ENCODE results near the gene GZMM. TPM values are rescaled to one million over a fixed set of nuclear protein-coding genes. Genes with fewer than 3 reads are reported as not detected.
"Not testable (repeated sequence)": the region's sequence is repeated elsewhere in the genome, so short reads cannot be mapped to it uniquely, and the experiment has no call there.

GZMM gene
- total RNA-seq, 2 experiments from 2014 or later = 20.7 TPM

DNA sequence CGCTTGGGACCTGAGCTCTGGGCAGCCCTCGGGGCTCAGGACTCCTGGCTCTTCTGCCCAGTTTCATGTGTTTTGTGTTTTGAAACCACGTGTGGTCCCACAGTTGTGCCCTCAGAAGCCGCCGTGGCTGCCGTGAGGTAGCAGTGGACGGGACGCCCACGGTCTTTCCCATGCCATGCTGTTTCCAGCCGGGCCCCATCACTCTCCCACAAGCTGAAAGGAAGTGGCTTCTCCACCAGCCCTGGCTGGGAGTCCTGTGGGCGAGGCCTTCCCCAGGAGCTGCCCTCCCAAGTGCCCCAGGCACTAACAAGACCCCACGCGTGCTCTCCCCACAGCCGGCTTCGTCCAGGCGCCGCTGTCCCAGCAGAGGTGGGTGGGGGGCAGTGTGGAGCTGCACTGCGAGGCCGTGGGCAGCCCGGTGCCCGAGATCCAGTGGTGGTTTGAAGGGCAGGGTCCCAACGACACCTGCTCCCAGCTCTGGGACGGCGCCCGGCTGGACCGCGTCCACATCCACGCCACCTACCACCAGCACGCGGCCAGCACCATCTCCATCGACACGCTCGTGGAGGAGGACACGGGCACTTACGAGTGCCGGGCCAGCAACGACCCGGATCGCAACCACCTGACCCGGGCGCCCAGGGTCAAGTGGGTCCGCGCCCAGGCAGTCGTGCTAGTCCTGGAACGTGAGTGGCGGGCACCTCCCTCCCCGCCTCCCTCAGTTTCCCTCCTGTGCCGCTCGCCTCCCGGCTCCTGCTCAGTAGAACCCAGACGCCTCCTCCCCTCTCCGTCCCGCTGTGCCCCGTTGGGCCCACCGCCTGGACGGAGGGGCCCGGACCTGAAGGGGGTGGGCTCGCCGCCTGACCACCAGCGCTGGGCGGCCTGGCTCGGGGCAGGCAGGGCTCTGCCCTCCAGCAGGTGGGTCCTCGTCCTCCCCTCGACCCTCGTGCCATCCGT is 33.9 kb downstream of the GZMM start:
- Mint-ChIP-seq H3K27ac (no peak overlapping the region), H3K9me3 (no peaks in the 10 kb centered on the region), H3K36me3 (ENCODE audit: low read depth) (no peaks in the 10 kb centered on the region), H3K4me1 (ENCODE audit: low read depth) (peaks cover 25% of the 10 kb centered on the region), H3K27me3 (ENCODE audit: low read depth) (no peaks in the 10 kb centered on the region), H3K4me3 (no peak overlapping the region)
- CTCF ChIA-PET = no interaction called here
- intact Hi-C loops (cut with micrococcal nuclease) = no loop called here
- DNase-seq = no peak

DNA sequence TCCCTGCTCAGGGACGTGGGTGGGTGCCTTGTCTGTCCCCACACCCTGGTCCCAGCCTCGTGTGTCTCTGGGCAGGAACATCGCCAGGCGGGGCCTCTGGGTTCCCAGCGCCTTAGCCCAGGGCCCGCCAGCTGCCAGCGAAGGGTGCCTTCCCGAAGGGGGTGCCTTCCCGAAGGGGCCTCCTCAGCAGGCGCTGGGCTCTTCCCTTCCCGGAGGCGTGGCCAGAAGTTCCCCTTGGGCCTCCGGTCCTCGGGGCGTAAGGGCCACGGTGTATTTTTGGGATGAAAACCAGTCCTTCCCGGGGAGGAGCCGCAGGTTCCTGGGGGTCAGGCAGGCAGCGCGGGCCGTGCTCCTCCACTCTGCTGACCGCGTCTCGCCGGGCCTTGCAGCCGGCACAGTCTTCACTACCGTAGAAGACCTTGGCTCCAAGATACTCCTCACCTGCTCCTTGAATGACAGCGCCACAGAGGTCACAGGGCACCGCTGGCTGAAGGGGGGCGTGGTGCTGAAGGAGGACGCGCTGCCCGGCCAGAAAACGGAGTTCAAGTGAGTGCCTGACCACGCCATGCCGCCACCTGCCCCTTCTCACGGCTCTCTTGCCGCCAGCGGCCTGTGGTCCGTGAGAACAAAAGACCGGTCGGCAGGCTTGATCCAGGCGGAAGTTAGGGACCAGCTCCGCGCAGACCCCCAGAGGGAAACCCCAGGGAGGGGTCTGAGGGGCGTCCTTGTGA is 35.4 kb downstream of the GZMM start:
- CTCF ChIA-PET = no interaction called here

DNA sequence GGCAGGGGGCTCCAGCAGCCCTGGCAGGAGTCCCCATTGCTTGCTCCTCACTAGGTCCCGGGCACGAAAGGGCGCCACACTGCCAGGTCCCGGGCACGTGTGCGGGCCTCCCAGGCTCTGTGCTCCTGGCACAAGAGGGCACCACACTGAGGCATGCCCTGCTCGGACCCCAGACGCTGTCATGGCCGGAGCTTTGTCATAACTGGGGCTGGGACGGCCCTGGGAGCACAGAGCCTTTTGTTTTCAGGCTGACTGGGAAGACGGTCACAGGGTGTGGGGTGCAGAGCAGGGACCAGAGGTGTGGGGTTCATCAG is 35.9 kb downstream of the GZMM start:
- no peak overlapping the region for H3K27ac Mint-ChIP-seq
- H3K36me3 Mint-ChIP-seq (ENCODE audit: low read depth) = no peaks in the 10 kb centered on the region
- CTCF ChIA-PET = no interaction called here
- peaks cover 17% of the 10 kb centered on the region for H3K4me1 Mint-ChIP-seq (ENCODE audit: low read depth)
- no peak for DNase-seq
- no peaks in the 10 kb centered on the region for H3K9me3 Mint-ChIP-seq
- H3K27me3 Mint-ChIP-seq (ENCODE audit: low read depth) = no peaks in the 10 kb centered on the region
- H3K4me3 Mint-ChIP-seq = no peak overlapping the region
- intact Hi-C loops (cut with micrococcal nuclease) = no loop called here

More for the DNA sequence above, 35.4 kb downstream of the GZMM start:
- H3K9me3 Mint-ChIP-seq = no peaks in the 10 kb centered on the region
- H3K4me3 Mint-ChIP-seq = no peak overlapping the region
- peaks cover 22% of the 10 kb centered on the region for H3K4me1 Mint-ChIP-seq (ENCODE audit: low read depth)
- no peaks in the 10 kb centered on the region for H3K36me3 Mint-ChIP-seq (ENCODE audit: low read depth)
- intact Hi-C loops (cut with micrococcal nuclease) = no loop called here
- no peak overlapping the region for H3K27ac Mint-ChIP-seq
- no peak for DNase-seq
- H3K27me3 Mint-ChIP-seq (ENCODE audit: low read depth) = no peaks in the 10 kb centered on the region

DNA sequence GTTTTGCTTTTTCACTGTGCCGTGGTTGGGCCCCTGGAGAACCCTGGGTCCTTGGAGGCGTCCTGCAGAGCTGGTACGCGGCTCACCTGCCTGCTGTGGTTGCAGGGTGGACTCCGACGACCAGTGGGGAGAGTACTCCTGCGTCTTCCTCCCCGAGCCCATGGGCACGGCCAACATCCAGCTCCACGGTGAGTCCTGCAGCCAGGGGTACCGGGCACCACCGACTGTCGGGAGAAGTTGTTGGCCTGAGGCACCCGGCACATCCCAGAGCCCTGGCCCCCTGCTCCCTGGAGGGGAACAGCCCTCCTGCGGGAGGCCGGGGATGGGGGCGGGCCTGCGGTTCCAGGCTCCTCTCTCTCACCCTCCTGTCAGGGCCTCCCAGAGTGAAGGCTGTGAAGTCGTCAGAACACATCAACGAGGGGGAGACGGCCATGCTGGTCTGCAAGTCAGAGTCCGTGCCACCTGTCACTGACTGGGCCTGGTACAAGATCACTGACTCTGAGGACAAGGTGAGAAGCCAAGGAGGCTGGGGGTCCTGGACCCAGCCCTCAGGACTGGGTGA is 36.5 kb downstream of the GZMM start:
- DNase-seq = no peak
- Mint-ChIP-seq H3K9me3 (no peaks in the 10 kb centered on the region), H3K27ac (no peak overlapping the region), H3K4me1 (ENCODE audit: low read depth) (peaks cover 12% of the 10 kb centered on the region), H3K4me3 (no peak overlapping the region), H3K36me3 (ENCODE audit: low read depth) (no peaks in the 10 kb centered on the region), H3K27me3 (ENCODE audit: low read depth) (no peaks in the 10 kb centered on the region)
- intact Hi-C loops (cut with micrococcal nuclease) = no loop called here
- CTCF ChIA-PET = no interaction called here

DNA sequence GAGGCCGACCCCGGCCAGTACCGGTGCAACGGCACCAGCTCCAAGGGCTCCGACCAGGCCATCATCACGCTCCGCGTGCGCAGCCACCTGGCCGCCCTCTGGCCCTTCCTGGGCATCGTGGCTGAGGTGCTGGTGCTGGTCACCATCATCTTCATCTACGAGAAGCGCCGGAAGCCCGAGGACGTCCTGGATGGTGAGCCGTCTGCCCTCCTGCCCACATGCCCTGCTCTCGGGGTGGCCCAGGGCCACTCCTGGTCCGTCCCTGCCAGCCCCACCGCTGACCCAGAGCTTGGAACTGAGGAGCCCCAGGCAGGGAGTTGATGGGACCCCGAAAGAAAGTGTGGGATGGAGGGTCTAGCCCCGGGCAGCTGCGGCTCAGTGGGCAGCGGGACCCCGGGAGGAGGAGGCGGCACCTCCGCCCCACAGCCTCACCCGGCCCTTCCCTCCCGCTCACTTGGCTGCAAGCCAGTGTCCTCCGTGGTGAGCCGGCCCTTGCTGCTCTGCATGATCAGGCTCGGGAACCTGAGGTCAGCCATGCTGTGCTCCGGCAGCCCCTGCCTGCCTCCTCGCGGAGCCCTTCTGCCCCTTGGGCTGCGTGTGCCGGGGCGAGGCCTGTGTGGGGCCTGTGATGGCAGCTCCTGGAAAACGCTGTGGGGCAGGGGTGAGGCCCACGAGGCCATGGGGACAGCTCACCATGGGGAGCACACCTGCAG is 37.7 kb downstream of the GZMM start:
- Mint-ChIP-seq H3K9me3 (no peaks in the 10 kb centered on the region), H3K27ac (no peak overlapping the region), H3K27me3 (ENCODE audit: low read depth) (peaks cover 4% of the 10 kb centered on the region), H3K4me3 (no peak overlapping the region), H3K4me1 (ENCODE audit: low read depth) (peaks cover 7% of the 10 kb centered on the region), H3K36me3 (ENCODE audit: low read depth) (no peaks in the 10 kb centered on the region)
- no peak for DNase-seq
- CTCF ChIA-PET = interaction anchor here (0.7 kb wide), 1 partner anchor 25 kb away, joined by 4 read pairs; no protein-coding TSS in a partner anchor
- intact Hi-C loops (cut with micrococcal nuclease) = no loop called here

DNA sequence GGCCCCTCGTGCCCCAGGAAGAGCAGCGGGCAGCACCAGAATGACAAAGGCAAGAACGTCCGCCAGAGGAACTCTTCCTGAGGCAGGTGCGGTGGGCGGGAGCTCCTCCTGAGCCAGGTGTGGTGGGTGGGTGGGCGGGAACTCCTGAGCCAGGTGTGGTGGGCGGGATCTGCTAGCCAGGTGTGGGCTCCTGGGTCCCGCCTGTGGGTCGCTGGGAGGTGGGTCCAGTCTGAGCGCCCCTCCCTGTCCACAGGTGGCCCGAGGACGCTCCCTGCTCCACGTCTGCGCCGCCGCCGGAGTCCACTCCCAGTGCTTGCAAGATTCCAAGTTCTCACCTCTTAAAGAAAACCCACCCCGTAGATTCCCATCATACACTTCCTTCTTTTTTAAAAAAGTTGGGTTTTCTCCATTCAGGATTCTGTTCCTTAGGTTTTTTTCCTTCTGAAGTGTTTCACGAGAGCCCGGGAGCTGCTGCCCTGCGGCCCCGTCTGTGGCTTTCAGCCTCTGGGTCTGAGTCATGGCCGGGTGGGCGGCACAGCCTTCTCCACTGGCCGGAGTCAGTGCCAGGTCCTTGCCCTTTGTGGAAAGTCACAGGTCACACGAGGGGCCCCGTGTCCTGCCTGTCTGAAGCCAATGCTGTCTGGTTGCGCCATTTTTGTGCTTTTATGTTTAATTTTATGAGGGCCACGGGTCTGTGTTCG is 38.8 kb downstream of the GZMM start:
- intact Hi-C loops (cut with micrococcal nuclease) = no loop called here
- no peak for DNase-seq
- peaks cover 4% of the 10 kb centered on the region for H3K27me3 Mint-ChIP-seq (ENCODE audit: low read depth)
- peaks cover 2% of the 10 kb centered on the region for H3K4me1 Mint-ChIP-seq (ENCODE audit: low read depth)
- no peak overlapping the region for H3K27ac Mint-ChIP-seq
- no peaks in the 10 kb centered on the region for H3K36me3 Mint-ChIP-seq (ENCODE audit: low read depth)
- H3K9me3 Mint-ChIP-seq = no peaks in the 10 kb centered on the region
- no peak overlapping the region for H3K4me3 Mint-ChIP-seq
- CTCF ChIA-PET = no interaction called here

DNA sequence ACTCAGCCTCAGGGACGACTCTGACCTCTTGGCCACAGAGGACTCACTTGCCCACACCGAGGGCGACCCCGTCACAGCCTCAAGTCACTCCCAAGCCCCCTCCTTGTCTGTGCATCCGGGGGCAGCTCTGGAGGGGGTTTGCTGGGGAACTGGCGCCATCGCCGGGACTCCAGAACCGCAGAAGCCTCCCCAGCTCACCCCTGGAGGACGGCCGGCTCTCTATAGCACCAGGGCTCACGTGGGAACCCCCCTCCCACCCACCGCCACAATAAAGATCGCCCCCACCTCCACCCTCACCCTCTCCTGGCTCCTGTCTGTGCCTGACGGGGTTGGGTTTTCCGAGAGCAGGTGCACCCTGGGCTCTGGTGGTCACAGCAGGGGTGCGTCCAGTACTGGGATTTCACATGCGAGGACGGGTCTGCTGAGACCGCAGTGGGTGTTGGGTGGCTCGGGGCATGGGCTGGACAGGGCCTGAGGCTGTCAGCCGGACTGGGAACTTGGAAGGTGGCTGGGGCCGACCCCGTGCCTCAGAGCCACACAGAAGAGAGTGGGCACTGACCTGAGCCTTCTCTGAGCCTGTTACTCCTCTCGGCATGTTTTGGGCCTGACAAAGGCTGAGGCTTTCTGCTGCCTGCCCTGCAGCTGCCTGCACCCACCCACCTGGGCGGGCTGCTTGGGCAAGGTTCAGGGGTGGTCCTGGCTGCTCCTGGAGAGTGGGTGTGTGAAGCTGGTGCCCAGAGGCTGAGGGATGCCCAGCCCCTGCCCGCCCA is 39.5 kb downstream of the GZMM start:
- Mint-ChIP-seq H3K27ac (peak overlapping the region; percentile 26), H3K36me3 (ENCODE audit: low read depth) (no peaks in the 10 kb centered on the region), H3K4me1 (ENCODE audit: low read depth) (peaks cover 4% of the 10 kb centered on the region), H3K27me3 (ENCODE audit: low read depth) (peaks cover 6% of the 10 kb centered on the region), H3K9me3 (no peaks in the 10 kb centered on the region), H3K4me3 (no peak overlapping the region)
- DNase-seq = no peak
- intact Hi-C loops (cut with micrococcal nuclease) = no loop called here
- CTCF ChIA-PET = interaction anchor here (0.9 to 1.5 kb wide), 6 partner anchors 9 to 82 kb away, joined by 3 to 7 read pairs (median 3); no protein-coding TSS in a partner anchor

DNA sequence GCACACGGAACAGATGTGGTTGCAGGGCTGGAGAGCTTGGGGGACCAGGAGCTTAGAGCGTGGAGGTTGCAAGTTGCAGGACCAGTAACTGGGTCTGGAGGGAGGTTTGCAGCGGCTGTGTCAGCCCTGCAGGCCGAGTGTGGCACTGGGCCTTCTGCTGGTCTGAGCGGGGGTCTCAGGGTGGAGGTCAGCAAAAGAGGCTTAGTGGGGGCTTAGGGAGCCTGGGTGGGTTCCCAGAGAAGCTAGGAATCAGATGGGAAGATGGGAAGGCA is 40.1 kb downstream of the GZMM start:
- Mint-ChIP-seq H3K27me3 (ENCODE audit: low read depth) (peaks cover 9% of the 10 kb centered on the region), H3K9me3 (no peaks in the 10 kb centered on the region), H3K36me3 (ENCODE audit: low read depth) (no peaks in the 10 kb centered on the region), H3K27ac (peak overlapping the region; percentile 26), H3K4me3 (no peak overlapping the region), H3K4me1 (ENCODE audit: low read depth) (peaks cover 7% of the 10 kb centered on the region)
- intact Hi-C loops (cut with micrococcal nuclease) = loop anchor here (2.0 kb wide), 1 partner anchor 151 kb away; no protein-coding TSS in a partner anchor
- DNase-seq = no peak
- CTCF ChIA-PET = interaction anchor here (0.6 to 1.5 kb wide), 9 partner anchors 9 to 200 kb away, joined by 3 to 7 read pairs (median 3); no protein-coding TSS in a partner anchor

DNA sequence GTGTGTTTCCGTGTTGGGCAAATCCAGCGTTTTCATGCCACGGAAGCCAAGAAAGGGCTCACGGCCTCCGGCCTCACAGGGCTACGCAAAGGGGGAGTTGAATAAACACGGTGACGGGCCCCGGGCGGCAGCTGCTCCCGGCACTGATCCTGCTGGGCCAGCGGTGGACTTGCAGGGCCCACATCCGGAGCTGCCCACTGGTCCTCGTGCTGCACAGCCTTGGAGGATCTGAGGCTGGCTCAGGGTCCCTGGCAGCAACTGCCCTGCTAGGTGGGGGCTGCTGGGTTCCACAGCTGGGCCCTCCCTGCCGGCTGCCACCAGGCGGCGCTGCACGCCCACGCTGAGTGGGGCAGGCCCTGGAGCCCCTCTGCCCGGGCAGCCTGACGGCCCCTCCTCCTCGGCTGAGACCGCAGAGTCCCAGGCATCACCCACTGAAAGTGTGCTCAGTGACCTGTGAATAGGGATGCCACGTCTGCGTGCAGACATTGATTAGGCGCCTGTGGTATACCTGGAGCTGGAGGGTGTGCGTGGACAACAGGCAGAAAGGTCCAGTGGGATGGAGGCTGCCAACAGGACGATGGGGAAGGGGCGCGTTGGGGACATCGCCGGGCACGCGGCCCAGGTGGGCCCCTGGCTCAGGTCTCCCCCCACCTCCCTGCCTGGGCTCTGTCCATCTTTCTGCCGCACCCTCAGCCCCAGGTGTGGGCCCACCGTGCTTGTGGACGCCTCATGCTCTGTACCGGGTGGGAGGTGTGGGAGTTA is 40.6 kb downstream of the GZMM start:
- no peaks in the 10 kb centered on the region for H3K9me3 Mint-ChIP-seq
- H3K4me1 Mint-ChIP-seq (ENCODE audit: low read depth) = peaks cover 9% of the 10 kb centered on the region
- DNase-seq = peak; percentile 64
- peaks cover 12% of the 10 kb centered on the region for H3K27me3 Mint-ChIP-seq (ENCODE audit: low read depth)
- CTCF ChIA-PET = interaction anchor here (0.6 to 1.5 kb wide), 9 partner anchors 10 to 199 kb away, joined by 3 to 7 read pairs (median 3); no protein-coding TSS in a partner anchor
- H3K4me3 Mint-ChIP-seq = no peak overlapping the region
- intact Hi-C loops (cut with micrococcal nuclease) = loop anchor here (2.0 kb wide), 1 partner anchor 150 kb away; no protein-coding TSS in a partner anchor
- no peaks in the 10 kb centered on the region for H3K36me3 Mint-ChIP-seq (ENCODE audit: low read depth)
- H3K27ac Mint-ChIP-seq = peak overlapping the region; percentile 26

DNA sequence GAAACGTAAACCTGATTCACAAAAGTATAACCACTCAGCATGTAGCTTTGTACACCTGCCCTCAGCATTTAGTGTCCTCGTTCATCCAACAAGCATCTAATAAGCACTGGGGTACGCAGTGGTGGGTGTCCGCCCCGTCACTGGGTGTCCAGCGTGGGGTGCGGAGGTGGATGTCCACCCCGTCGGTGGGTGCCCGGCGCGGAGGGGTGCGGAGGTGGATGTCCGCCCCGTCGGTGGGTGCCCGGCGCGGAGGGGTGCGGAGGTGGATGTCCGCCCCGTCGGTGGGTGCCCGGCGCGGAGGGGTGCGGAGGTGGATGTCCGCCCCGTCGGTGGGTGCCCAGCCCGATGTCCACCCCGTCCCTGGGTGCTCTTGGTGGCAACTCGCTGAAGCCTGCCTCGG is 41.3 kb downstream of the GZMM start:
- not testable (repeated sequence) for H3K9me3 Mint-ChIP-seq; DNase-seq; H3K36me3 Mint-ChIP-seq (ENCODE audit: low read depth); H3K4me3 Mint-ChIP-seq; H3K27ac Mint-ChIP-seq; H3K4me1 Mint-ChIP-seq (ENCODE audit: low read depth)
- intact Hi-C loops (cut with micrococcal nuclease) = loop anchor here (2.0 kb wide), 1 partner anchor 150 kb away; no protein-coding TSS in a partner anchor
- CTCF ChIA-PET = interaction anchor here (0.7 to 1.0 kb wide), 2 partner anchors 49 to 138 kb away, joined by 3 read pairs; no protein-coding TSS in a partner anchor
- peaks cover 12% of the 10 kb centered on the region for H3K27me3 Mint-ChIP-seq (ENCODE audit: low read depth)
